H9 (cell line): ENCODE results near the gene CASP12. TPM values are rescaled to one million over a fixed set of nuclear protein-coding genes. Genes with fewer than 3 reads are reported as not detected.

Experiments
- DNase-seq: peaks from one replicate; pipeline ENCODE4 v3.0.0-alpha.2; 2017
- H2AFZ ChIP-seq: one replicate; pipeline ENCODE4 v1.6.1; 2013; ENCODE audit warnings: mild to moderate bottlenecking, low read length, control low read depth, moderate library complexity
- H2AK5ac ChIP-seq: 2 replicates; pipeline ENCODE4 v1.6.1; 2013; ENCODE audit warnings: low read length, control low read depth, mixed read lengths; ENCODE audit not compliant: insufficient read length
- H2BK120ac ChIP-seq: one replicate; pipeline ENCODE4 v1.6.1; 2013; ENCODE audit warnings: low read depth, mild to moderate bottlenecking, low read length, control low read depth, inconsistent platforms; ENCODE audit not compliant: poor library complexity, severe bottlenecking
- H2BK12ac ChIP-seq: 2 replicates; pipeline ENCODE4 v1.6.1; 2013; ENCODE audit warnings: low read length, control low read depth, mixed read lengths, low read depth; ENCODE audit not compliant: insufficient read length
- H2BK15ac ChIP-seq: 2 replicates; pipeline ENCODE4 v1.6.1; 2013; ENCODE audit warnings: low read depth, low read length, control low read depth
- H2BK20ac ChIP-seq: one replicate; pipeline ENCODE4 v1.6.1; 2013; ENCODE audit warnings: low read depth, mild to moderate bottlenecking, low read length, control low read depth, inconsistent platforms; ENCODE audit not compliant: poor library complexity, severe bottlenecking
- H2BK5ac ChIP-seq: 2 replicates; pipeline ENCODE4 v1.6.1; 2013; ENCODE audit warnings: low read length, control low read depth, mixed read lengths; ENCODE audit not compliant: insufficient read length
- H3K14ac ChIP-seq: 2 replicates; pipeline ENCODE4 v1.6.1; 2013; ENCODE audit warnings: low read length, control low read depth; ENCODE audit not compliant: insufficient read depth
- H3K18ac ChIP-seq: 2 replicates; pipeline ENCODE4 v1.6.1; 2013; ENCODE audit warnings: low read depth, mild to moderate bottlenecking, mixed read lengths, low read length, control low read depth; ENCODE audit not compliant: insufficient read length
- H3K23ac ChIP-seq: 2 replicates; pipeline ENCODE4 v1.6.1; 2013; ENCODE audit warnings: low read length, control low read depth, mixed read lengths, low read depth; ENCODE audit not compliant: insufficient read length
- H3K23me2 ChIP-seq: 2 replicates; pipeline ENCODE4 v1.6.1; 2013; ENCODE audit warnings: low read depth, mild to moderate bottlenecking, mixed read lengths, low read length, control low read depth; ENCODE audit not compliant: insufficient read length, poor library complexity, severe bottlenecking
- H3K27ac ChIP-seq: 2 replicates; pipeline ENCODE4 v1.5.1; 2013; ENCODE audit warnings: low read length, control low read depth, mixed read lengths, low read depth; ENCODE audit not compliant: insufficient read length
- H3K27me3 ChIP-seq: 2 replicates; pipeline ENCODE4 v1.6.1; 2013; ENCODE audit warnings: low read length, control low read depth, inconsistent platforms; ENCODE audit not compliant: insufficient read depth
- H3K4ac ChIP-seq: 2 replicates; pipeline ENCODE4 v1.6.1; 2013; ENCODE audit warnings: low read depth, mild to moderate bottlenecking, control low read depth, inconsistent platforms, low read length, moderate library complexity
- H3K4me1 ChIP-seq: 2 replicates; pipeline ENCODE4 v1.6.1; 2013; ENCODE audit warnings: low read length, control low read depth, inconsistent platforms; ENCODE audit not compliant: insufficient read depth
- H3K4me2 ChIP-seq: 2 replicates; pipeline ENCODE4 v1.6.1; 2013; ENCODE audit warnings: low read length, control low read depth, mixed read lengths; ENCODE audit not compliant: insufficient read length, insufficient read depth
- H3K56ac ChIP-seq: 2 replicates; pipeline ENCODE4 v1.6.1; 2013; ENCODE audit warnings: low read depth, mild to moderate bottlenecking, mixed read lengths, low read length, control low read depth; ENCODE audit not compliant: insufficient read length
- H3K79me1 ChIP-seq: 2 replicates; pipeline ENCODE4 v1.6.1; 2013; ENCODE audit warnings: low read depth, mild to moderate bottlenecking, moderate library complexity, low read length, control low read depth, inconsistent platforms; ENCODE audit not compliant: insufficient read depth, poor library complexity, severe bottlenecking
- H3K79me2 ChIP-seq: 2 replicates; pipeline ENCODE4 v1.6.1; 2013; ENCODE audit warnings: low read length, control low read depth, inconsistent platforms; ENCODE audit not compliant: insufficient read depth
- H3K9ac ChIP-seq: 2 replicates; pipeline ENCODE4 v1.6.1; 2013; ENCODE audit warnings: low read length, control low read depth, mixed read lengths; ENCODE audit not compliant: insufficient read length; ENCODE audit errors: extremely low read depth
- H3K9me3 ChIP-seq: one replicate; pipeline ENCODE4 v1.6.1; 2013; ENCODE audit warnings: low read depth, low read length, inconsistent platforms; ENCODE audit not compliant: control insufficient read depth
- H3T11ph ChIP-seq: one replicate; pipeline ENCODE4 v1.6.1; 2013; ENCODE audit warnings: mild to moderate bottlenecking, low read length, control low read depth, inconsistent platforms
- H4K20me1 ChIP-seq: one replicate; pipeline ENCODE4 v1.6.1; 2013; ENCODE audit not compliant: control insufficient read depth, insufficient read length, insufficient read depth
- H4K5ac ChIP-seq: 2 replicates; pipeline ENCODE4 v1.6.1; 2013; ENCODE audit warnings: low read depth, mild to moderate bottlenecking, mixed read lengths, low read length, control low read depth; ENCODE audit not compliant: insufficient read length
- H4K8ac ChIP-seq: replicated peaks from 2 replicates; pipeline ENCODE4 v1.6.1; 2013; ENCODE audit warnings: low read length, control low read depth, mixed read lengths, low read depth; ENCODE audit not compliant: insufficient read length
- H4K91ac ChIP-seq: 2 replicates; pipeline ENCODE4 v1.6.1; 2013; ENCODE audit warnings: low read depth, mild to moderate bottlenecking, moderate library complexity, mixed read lengths, low read length, control low read depth; ENCODE audit not compliant: insufficient read length
- H3K27ac Mint-ChIP-seq, 3 experiments: 2 replicates in 2 of 3; 3 replicates in 1 of 3; pipeline ENCODE4 v1.8.0; 2020 to 2021; ENCODE audit warnings: mixed read lengths in 3 of 3, mild to moderate bottlenecking in 1 of 3, moderate library complexity in 1 of 3
- H3K27me3 Mint-ChIP-seq: 2 replicates; pipeline ENCODE4 v1.8.0; 2021; ENCODE audit warnings: low read depth, mild to moderate bottlenecking, moderate library complexity, mixed read lengths
- H3K36me3 Mint-ChIP-seq, 3 experiments: 2 replicates in 2 of 3; 3 replicates in 1 of 3; pipeline ENCODE4 v1.8.0; 2020 to 2021; ENCODE audit warnings: low read depth in 3 of 3, mixed read lengths in 3 of 3; ENCODE audit not compliant: insufficient read depth in 1 of 3
- H3K4me1 Mint-ChIP-seq, 2 experiments: 2 replicates each; pipeline ENCODE4 v1.8.0; 2020; ENCODE audit warnings: mixed read lengths in 2 of 2
- H3K4me3 Mint-ChIP-seq, 2 experiments: 2 replicates in 1 of 2; 3 replicates in 1 of 2; pipeline ENCODE4 v1.8.0; 2020 to 2021; ENCODE audit warnings: mild to moderate bottlenecking in 2 of 2, mixed read lengths in 2 of 2, moderate library complexity in 1 of 2
- H3K9me3 Mint-ChIP-seq, 2 experiments: 2 replicates in 1 of 2; 3 replicates in 1 of 2; pipeline ENCODE4 v1.8.0; 2020; ENCODE audit warnings: mild to moderate bottlenecking in 2 of 2, mixed read lengths in 2 of 2, moderate library complexity in 1 of 2
- CTCF ChIP-seq: fragments of 200-600 bp; sonication (generic); conservative IDR thresholded peaks from 3 replicates; pipeline ENCODE4 v1.8.0; 2021; ENCODE audit warnings: antibody characterized with exemption, mild to moderate bottlenecking
- WGBS: extraction: QIAGEN DNeasy Blood & Tissue Kit; methylation state at CpG from one replicate; pipeline ENCODE4 v1.1.7; 2013; ENCODE audit warnings: missing lambda C conversion rate, low lambda C conversion rate, mixed read lengths; ENCODE audit not compliant: insufficient read length; ENCODE audit errors: extremely low coverage; 5-methylcytosine and 5-hydroxymethylcytosine counted together
- total RNA-seq: library from RNA; stranded (reverse); gene quantifications from 2 replicates; pipeline ENCODE4 v1.2.1, GENCODE V29; 2021

Gene CASP12
- total RNA-seq, 1 experiment from 2014 or later, result not detected

GRCh38 chr11:104905271-104905670, 7.0 kb upstream of the CASP12 start:
- Mint-ChIP-seq H3K36me3 (no peaks in the 10 kb centered on the region), H3K4me1 (no peaks in the 10 kb centered on the region), H3K4me3 (no peak overlapping the region), H3K27ac (no peak overlapping the region), H3K9me3 (no peaks in the 10 kb centered on the region; a peak in 1 of 5 replicates), H3K27me3 (no peaks in the 10 kb centered on the region)
- H3K56ac ChIP-seq, result no peak overlapping the region
- no peak overlapping the region for H2BK15ac ChIP-seq
- no peak overlapping the region for H3T11ph ChIP-seq
- H4K20me1 ChIP-seq, result no peaks in the 10 kb centered on the region
- DNase-seq, result no peak
- H4K91ac ChIP-seq, result no peak overlapping the region
- no peak overlapping the region for H2AK5ac ChIP-seq
- H4K8ac ChIP-seq, result no peak overlapping the region
- H3K18ac ChIP-seq, result no peak overlapping the region
- no peak overlapping the region for H3K27ac ChIP-seq
- peak; percentile 56; the same call in 2 of the 3 replicates for TF ChIP-seq CTCF
- H3K4me1 ChIP-seq, result no peaks in the 10 kb centered on the region
- H2BK120ac ChIP-seq, result no peak overlapping the region
- H3K79me2 ChIP-seq, result no peaks in the 10 kb centered on the region
- H3K79me1 ChIP-seq, result no peaks in the 10 kb centered on the region
- no peaks in the 10 kb centered on the region for H3K23me2 ChIP-seq
- H3K4ac ChIP-seq, result no peak overlapping the region
- no peaks in the 10 kb centered on the region for H3K27me3 ChIP-seq
- no peak overlapping the region for H4K5ac ChIP-seq
- no peak overlapping the region for H2BK20ac ChIP-seq
- no CpG with 5 or more reads among the region's 4 CpGs for WGBS
- no peak overlapping the region for H3K14ac ChIP-seq
- H2AFZ ChIP-seq, result no peak overlapping the region
- no peak overlapping the region for H3K23ac ChIP-seq
- no peak overlapping the region for H3K4me2 ChIP-seq
- no peaks in the 10 kb centered on the region for H3K9me3 ChIP-seq
- H2BK5ac ChIP-seq, result no peak overlapping the region
- H3K9ac ChIP-seq, result no peak overlapping the region
- no peak overlapping the region for H2BK12ac ChIP-seq
